ENCODE results near the gene SF1.

SF1 gene

GRCh38 chr11:64800303-64801157 lies 22.2 kb upstream of the SF1 start:
- DNase-seq, result no peak

DNA sequence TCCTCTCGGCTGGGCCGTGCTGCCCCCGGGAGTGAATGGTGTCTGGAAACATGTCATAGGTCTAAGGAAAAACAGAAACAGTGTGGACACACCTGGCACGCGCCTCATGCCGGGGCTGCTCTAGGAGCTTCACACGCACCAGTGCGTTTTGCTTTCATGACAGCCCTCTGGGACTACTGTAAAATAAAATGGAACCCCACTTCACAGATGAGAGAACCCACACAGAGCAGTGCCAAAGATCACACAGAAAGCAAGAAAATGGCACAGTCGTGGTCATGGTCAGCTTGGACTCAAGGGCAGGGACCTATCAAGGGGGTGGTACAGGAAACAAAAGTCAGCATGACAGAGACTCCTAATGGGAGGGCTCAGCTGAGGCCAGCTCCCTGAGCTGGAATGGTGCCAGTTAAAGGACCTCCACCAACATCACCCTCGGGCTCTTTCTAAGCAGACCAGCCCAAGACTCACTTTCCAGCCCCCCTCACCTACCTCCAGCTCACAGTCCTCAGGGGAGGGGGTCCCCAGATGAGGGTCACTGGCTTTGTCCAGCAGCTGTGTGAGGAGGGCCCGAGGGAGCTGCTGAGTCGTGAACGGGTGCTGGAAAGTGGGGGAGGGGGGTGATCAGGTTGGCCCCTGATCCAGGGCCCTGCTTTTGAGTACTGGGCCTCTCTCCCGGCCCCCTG lies 21.4 kb upstream of the SF1 start:
- no peak for DNase-seq

DNA sequence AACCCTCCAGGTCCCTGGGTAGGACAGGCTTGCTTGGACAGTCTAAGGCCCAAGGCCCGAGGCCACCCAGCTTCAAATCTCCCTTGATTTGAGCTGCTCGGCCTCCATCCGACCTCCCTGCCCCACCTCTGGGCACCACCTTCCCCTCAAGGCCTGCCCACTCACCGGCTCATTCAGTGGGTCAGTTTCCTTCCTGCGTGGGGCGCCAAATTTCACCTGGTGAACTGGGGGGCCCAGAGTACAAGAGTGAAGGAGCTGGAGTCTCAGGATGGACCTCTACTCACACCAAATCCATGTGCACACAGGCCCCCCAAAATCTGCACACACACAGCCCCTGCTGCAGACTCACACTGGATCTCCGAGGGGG lies 20.9 kb upstream of the SF1 start:
- DNase-seq, result no peak

- no peak for DNase-seq
Measured at GRCh38 chr11:64796757-64797541, 18.6 kb upstream of the SF1 start.

GRCh38 chr11:64796047-64796756 lies 17.9 kb upstream of the SF1 start:
- no peak for DNase-seq

DNA sequence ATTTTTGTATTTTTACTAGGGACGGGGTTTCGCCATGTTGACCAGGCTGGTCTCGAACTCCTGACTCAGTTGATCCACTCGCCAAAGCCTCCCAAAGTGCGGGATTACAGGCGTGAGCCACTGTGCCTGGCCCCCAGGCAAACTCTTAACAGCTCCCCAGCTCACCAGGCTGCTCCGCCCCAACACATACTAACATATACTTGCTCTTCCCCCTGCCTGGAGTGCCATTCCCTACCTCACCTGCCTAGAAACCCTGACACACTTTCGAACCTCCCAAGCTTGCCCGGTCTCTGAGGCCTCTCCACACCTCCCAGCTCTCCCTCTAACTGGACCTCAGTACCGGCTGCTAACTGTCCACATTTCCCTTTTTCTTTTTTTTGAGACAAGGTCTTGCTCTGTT lies 16.2 kb upstream of the SF1 start:
- DNase-seq, result no peak

DNA sequence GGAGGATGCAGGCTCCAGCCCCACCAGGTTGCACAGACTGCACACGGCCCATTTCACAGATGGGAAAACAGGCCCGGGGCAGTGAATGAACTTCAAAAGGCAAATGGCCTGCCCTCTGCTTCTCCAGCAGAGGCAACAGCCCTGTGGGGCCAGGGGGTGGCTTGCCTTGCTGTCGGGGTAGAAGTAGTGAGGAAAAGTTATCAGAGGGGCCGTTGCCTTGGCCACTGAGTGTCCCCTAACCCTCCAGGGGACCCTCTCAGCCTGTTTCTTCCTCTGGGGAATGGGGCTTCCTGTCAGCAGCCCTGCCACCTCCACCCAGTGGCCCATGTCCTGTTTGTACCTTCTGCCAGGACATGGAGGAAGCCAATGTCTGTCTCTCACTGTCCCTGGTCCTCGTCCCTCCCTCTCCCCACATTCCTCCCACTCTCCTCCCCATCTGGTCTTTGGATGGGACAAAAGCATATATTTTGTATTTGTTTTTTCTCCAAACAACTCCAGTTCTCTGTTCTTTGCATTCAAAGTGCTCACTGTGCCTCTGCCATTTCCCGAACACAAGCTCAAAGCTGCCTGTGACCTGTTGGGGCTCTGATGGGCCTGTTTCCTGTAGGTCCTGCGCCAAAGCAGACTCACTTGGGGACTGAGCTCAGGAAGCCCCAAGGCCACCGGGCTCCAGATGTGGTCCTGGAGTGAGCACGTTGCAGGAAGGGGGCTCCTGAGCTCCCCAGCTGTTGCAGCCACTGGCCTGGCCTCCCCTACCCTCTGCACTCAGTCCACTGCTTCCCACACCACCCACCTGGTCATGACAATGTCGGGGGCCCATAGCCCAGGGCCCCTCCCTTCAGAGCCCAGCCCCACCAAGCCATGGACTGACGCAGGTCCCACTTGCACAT lies 15.2 kb upstream of the SF1 start:
- DNase-seq, result no peak

DNA sequence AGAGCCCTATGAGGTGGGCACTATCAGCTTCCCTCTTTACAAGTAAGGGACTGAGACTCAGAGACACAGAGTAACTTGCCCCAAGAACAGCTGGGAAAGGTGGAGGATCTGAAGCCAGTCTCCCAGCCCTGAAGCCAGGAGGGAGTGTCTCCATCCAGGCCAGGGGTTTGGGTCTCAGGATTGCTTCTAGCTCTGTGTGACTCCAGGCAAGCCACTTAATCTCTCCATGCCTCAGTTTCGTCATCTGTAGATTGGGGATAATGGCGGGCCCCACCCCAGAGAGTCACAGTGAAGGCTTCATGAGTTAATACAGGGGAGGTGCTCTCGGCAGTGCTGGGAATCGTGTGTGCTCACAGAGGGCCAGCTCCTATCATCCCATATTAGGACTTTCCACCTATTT lies 14.1 kb upstream of the SF1 start:
- no peak for DNase-seq

- no peak for DNase-seq
Measured at GRCh38 chr11:64791781-64792291, 13.5 kb upstream of the SF1 start.

GRCh38 chr11:64790205-64791095 lies 12.1 kb upstream of the SF1 start:
- DNase-seq, result no peak

GRCh38 chr11:64789331-64790204 lies 11.2 kb upstream of the SF1 start:
- no peak for DNase-seq

DNA sequence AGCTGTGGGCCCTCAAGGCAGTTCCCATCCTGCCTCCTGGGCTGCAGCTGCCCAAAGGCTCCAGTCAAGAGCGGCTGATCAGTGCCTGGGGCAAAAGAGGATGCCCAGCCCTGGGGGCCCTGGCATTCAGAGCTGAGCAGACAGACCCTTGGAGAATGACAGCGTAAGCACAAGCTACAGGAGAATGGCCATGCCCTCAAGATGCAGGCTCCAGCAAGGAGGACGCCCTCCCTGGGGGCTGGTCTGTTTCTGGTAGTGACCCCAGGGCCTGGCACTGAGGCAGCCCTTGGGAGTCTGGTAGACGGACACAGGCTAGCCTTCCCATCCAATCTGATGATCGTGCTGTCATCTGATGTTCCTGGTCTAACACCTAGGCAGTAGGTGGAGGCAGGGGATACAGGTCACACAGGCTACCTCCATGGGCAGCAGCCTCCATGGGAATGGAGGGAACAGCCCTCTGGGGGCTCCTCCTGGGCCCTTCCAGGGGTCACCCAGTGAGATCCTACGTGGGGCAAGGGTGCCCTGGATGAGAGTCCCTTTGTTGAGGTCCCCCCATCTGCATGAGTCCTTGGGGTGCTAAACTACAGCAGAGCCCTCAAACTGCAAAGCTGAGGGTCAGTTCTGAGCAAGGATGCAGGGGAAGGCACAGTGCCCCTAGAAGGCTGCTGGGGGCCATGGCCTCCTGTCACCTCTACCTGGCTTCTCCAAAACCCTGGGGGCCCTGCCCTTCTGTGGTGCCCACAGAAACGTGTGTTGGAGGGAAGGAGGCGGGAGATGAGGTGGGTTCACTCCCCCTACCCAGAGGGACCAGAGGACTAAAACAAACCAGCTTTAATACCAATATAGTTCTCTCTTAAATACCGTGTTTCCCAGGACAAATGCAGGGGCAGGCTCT lies 10.2 kb upstream of the SF1 start:
- DNase-seq, result no peak

DNA sequence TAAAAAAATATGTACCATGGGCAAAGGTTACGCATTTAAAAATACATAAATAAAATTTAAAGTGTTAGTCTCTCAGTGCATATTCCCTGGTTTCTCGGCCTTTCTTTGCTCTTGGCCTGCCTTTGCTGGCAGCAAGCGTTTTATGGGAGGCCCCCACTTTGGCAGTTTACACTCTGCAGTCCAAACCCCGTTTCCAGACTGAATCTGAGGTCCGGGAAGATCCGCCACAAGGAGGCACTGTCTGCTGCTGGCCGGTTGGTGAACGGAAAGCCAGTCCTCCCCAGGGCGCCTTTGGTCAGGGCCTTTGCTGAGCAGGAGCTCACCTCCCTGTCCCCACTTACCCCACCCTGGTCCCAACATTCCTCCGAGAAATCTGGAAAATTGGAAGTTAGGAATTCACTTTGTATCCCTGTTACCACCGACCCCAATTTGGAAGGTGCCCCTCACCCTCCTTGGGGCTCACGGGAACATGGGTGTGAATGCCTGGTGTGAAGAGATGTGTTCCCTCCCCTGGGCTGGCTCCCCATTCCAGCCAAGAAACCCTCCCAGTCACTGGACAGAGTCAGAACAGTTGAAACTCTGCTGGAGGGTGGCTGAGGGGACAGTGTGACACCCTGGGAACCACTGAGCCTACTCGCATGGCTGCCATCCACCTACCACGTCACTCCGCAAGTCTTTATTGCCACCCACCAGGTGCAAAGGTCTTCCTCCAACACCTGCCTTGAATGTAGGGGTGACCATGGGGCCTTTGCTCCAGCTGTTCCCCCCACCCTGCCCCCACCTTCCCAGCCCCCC lies 9.4 kb upstream of the SF1 start:
- DNase-seq, result peak in 3 of 5 experiments; percentile 41 to 55 (median 46)

- no peak for DNase-seq
Measured at GRCh38 chr11:64786308-64786707, 8.0 kb upstream of the SF1 start.

DNA sequence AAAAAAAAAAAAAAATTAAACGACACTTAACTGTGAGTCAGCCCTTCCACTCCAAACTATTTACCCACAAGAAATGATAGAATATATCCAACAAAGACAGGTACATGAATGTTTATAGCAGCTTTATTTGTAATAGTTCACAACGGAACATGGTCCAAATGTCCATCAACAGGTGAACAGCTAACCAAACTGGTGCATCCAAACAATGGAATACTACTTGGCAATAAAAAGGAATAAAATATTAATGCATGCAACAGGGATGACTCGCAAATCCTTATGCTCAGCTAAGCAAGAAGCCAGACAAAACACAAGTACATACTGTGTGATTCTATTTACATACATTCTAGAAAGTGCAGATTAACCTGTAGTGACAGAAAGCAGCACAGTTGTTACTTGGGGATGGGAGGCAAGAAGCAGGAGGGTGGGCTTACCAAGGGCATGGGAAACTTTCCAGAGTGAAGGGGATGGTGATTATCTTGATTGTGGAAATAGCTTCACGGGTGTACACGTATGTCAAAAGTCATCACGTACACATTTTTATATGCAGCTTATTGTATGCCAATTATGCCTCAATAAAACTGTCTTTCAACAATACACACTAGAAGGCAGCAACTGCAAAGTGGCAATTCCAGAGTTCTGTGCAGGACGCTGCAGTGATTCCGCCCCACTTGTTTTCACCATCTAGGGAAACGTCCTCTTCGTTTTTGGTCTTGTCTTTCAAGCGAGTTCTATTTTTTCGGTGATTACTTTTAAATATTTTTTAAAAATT lies 6.7 kb upstream of the SF1 start:
- DNase-seq, result no peak

DNA sequence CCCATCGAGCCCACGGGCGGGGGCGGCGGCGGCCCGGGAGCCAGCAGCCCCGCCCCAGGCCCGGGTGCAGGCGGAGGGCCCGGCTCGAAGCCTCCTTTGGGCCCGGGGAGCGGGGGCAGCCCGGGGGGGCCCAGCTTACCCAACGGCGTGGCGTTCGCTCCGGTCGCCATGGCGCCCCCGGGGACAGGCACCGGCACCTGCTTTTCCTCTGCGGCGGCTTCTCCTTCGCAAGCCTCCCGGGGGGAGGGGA lies 194 bp downstream of the SF1 start:
- no peak for DNase-seq

Measured in T-helper 2 cell (primary cell).